HG03139 (cell line): ENCODE measurements around the gene WDFY2.
"Not testable (repeated sequence)": the region's sequence is repeated elsewhere in the genome, so short reads cannot be mapped to it uniquely, and the experiment has no call there.

Source experiments
- ATAC-seq: cut with Tn5 transposase; IDR thresholded peaks from one replicate; pipeline ENCODE4 v1.9.1; 2021; ENCODE audit not compliant: unreplicated experiment

The WDFY2 gene

GRCh38 chr13:51628059-51628852, 44.0 kb downstream of the WDFY2 start:
- no peak for ATAC-seq

GRCh38 chr13:51629491-51630287, 45.4 kb downstream of the WDFY2 start:
- ATAC-seq: no peak

GRCh38 chr13:51630288-51630615, 46.0 kb downstream of the WDFY2 start:
- ATAC-seq: no peak

GRCh38 chr13:51632591-51633362, 48.5 kb downstream of the WDFY2 start:
- ATAC-seq: no peak

GRCh38 chr13:51635137-51635878, 51.0 kb downstream of the WDFY2 start:
- no peak for ATAC-seq

- ATAC-seq: no peak
Observed at GRCh38 chr13:51636349-51636890, 52.2 kb downstream of the WDFY2 start.

- no peak for ATAC-seq
Observed at GRCh38 chr13:51637852-51638215, 53.6 kb downstream of the WDFY2 start.

- no peak for ATAC-seq
Observed at GRCh38 chr13:51638216-51638871, 54.1 kb downstream of the WDFY2 start.

GRCh38 chr13:51639171-51639570, 54.9 kb downstream of the WDFY2 start:
- no peak for ATAC-seq

- not testable (repeated sequence) for ATAC-seq
Observed at GRCh38 chr13:51640696-51641095, 56.4 kb downstream of the WDFY2 start.

- no peak for ATAC-seq
Observed at GRCh38 chr13:51643105-51643881, 59.0 kb downstream of the WDFY2 start.

GRCh38 chr13:51643882-51644281, 59.6 kb downstream of the WDFY2 start:
- ATAC-seq: no peak

GRCh38 chr13:51644654-51645053, 60.4 kb downstream of the WDFY2 start:
- no peak for ATAC-seq

GRCh38 chr13:51645154-51645650, 60.9 kb downstream of the WDFY2 start:
- ATAC-seq: no peak

- ATAC-seq: no peak
Observed at GRCh38 chr13:51645761-51646670, 61.8 kb downstream of the WDFY2 start.

- ATAC-seq: no peak
Observed at GRCh38 chr13:51647067-51647466, 62.8 kb downstream of the WDFY2 start.

- ATAC-seq: not testable (repeated sequence)
Observed at GRCh38 chr13:51652193-51652592, 67.9 kb downstream of the WDFY2 start.
